Measurements from ENCODE around the gene SORCS3.

Gene SORCS3

GRCh38 chr10:105112862-105113261, 471.8 kb downstream of the SORCS3 start:
- DNase-seq (ENCODE audit: low spot score): no peak

- DNase-seq (ENCODE audit: low spot score): no peak
These were observed 472.6 kb downstream of the SORCS3 start for GRCh38 chr10:105113666-105114065.

GRCh38 chr10:105121743-105122142, 480.7 kb downstream of the SORCS3 start:
- no peak for DNase-seq (ENCODE audit: low spot score)

- DNase-seq (ENCODE audit: low spot score): no peak
These were observed 487.0 kb downstream of the SORCS3 start for GRCh38 chr10:105128111-105128510.

- DNase-seq (ENCODE audit: low spot score): no peak
These were observed 497.3 kb downstream of the SORCS3 start for GRCh38 chr10:105138358-105138757.

- DNase-seq (ENCODE audit: low spot score): no peak
These were observed 498.3 kb downstream of the SORCS3 start for GRCh38 chr10:105139363-105139896.

- DNase-seq (ENCODE audit: low spot score): no peak
These were observed 499.5 kb downstream of the SORCS3 start for GRCh38 chr10:105140600-105140999.

GRCh38 chr10:105145711-105146110, 504.6 kb downstream of the SORCS3 start:
- no peak for DNase-seq (ENCODE audit: low spot score)

- no peak for DNase-seq (ENCODE audit: low spot score)
These were observed 505.3 kb downstream of the SORCS3 start for GRCh38 chr10:105146436-105146835.

GRCh38 chr10:105148456-105148855, 507.4 kb downstream of the SORCS3 start:
- no peak for DNase-seq (ENCODE audit: low spot score)

GRCh38 chr10:105148921-105149320, 507.8 kb downstream of the SORCS3 start:
- DNase-seq (ENCODE audit: low spot score): no peak

GRCh38 chr10:105149371-105149891, 508.3 kb downstream of the SORCS3 start:
- DNase-seq (ENCODE audit: low spot score): no peak

GRCh38 chr10:105150259-105150880, 509.3 kb downstream of the SORCS3 start:
- no peak for DNase-seq (ENCODE audit: low spot score)

GRCh38 chr10:105154736-105155135, 513.6 kb downstream of the SORCS3 start:
- no peak for DNase-seq (ENCODE audit: low spot score)

GRCh38 chr10:105159268-105159667, 518.2 kb downstream of the SORCS3 start:
- DNase-seq (ENCODE audit: low spot score): no peak

GRCh38 chr10:105161149-105161548, 520.1 kb downstream of the SORCS3 start:
- DNase-seq (ENCODE audit: low spot score): no peak

GRCh38 chr10:105161767-105162166, 520.7 kb downstream of the SORCS3 start:
- DNase-seq (ENCODE audit: low spot score): no peak

- no peak for DNase-seq (ENCODE audit: low spot score)
These were observed 529.4 kb downstream of the SORCS3 start for GRCh38 chr10:105170521-105170920.

- no peak for DNase-seq (ENCODE audit: low spot score)
These were observed 530.9 kb downstream of the SORCS3 start for GRCh38 chr10:105171945-105172344.

- DNase-seq (ENCODE audit: low spot score): no peak
These were observed 540.5 kb downstream of the SORCS3 start for GRCh38 chr10:105181626-105182025.

GRCh38 chr10:105183536-105183935, 542.4 kb downstream of the SORCS3 start:
- DNase-seq (ENCODE audit: low spot score): no peak

- DNase-seq (ENCODE audit: low spot score): no peak
These were observed 544.1 kb downstream of the SORCS3 start for GRCh38 chr10:105185161-105185560.

GRCh38 chr10:105187243-105187642, 546.2 kb downstream of the SORCS3 start:
- DNase-seq (ENCODE audit: low spot score): no peak

Data from AG08396 (cell line).